ELF-1 (cell line): ENCODE data around the gene SH3RF2.
"Not testable (repeated sequence)": the region's sequence is repeated elsewhere in the genome, so short reads cannot be mapped to it uniquely, and the experiment has no call there.

Experiments
- DNase-seq: peaks from one replicate; pipeline ENCODE4 v3.0.0-alpha.2; 2016; ENCODE audit warnings: low read depth, low spot score

The SH3RF2 gene

GRCh38 chr5:145948047-145948446 lies 11.7 kb downstream of the SH3RF2 start:
- DNase-seq = no peak

GRCh38 chr5:145948921-145949320 lies 12.5 kb downstream of the SH3RF2 start:
- no peak for DNase-seq

- no peak for DNase-seq
These were observed 13.1 kb downstream of the SH3RF2 start for GRCh38 chr5:145949474-145949873.

GRCh38 chr5:145951071-145951470 lies 14.7 kb downstream of the SH3RF2 start:
- DNase-seq = no peak

- no peak for DNase-seq
These were observed 16.8 kb downstream of the SH3RF2 start for GRCh38 chr5:145953202-145953601.

GRCh38 chr5:145954140-145954539 lies 17.8 kb downstream of the SH3RF2 start:
- DNase-seq = not testable (repeated sequence)

- DNase-seq = no peak
These were observed 21.0 kb downstream of the SH3RF2 start for GRCh38 chr5:145957388-145957787.

- no peak for DNase-seq
These were observed 22.1 kb downstream of the SH3RF2 start for GRCh38 chr5:145958436-145958835.

GRCh38 chr5:145960166-145960565 lies 23.8 kb downstream of the SH3RF2 start:
- DNase-seq = no peak

- DNase-seq = no peak
These were observed 24.6 kb downstream of the SH3RF2 start for GRCh38 chr5:145960848-145961600.

GRCh38 chr5:145962001-145962400 lies 25.6 kb downstream of the SH3RF2 start:
- no peak for DNase-seq

GRCh38 chr5:145964008-145964407 lies 27.6 kb downstream of the SH3RF2 start:
- not testable (repeated sequence) for DNase-seq

- no peak for DNase-seq
These were observed 29.4 kb downstream of the SH3RF2 start for GRCh38 chr5:145965804-145966203.

- no peak for DNase-seq
These were observed 30.9 kb downstream of the SH3RF2 start for GRCh38 chr5:145967296-145967695.

- no peak for DNase-seq
These were observed 32.8 kb downstream of the SH3RF2 start for GRCh38 chr5:145968970-145969713.

GRCh38 chr5:145969714-145970092 lies 33.3 kb downstream of the SH3RF2 start:
- no peak for DNase-seq

- no peak for DNase-seq
These were observed 34.7 kb downstream of the SH3RF2 start for GRCh38 chr5:145971108-145971507.

- DNase-seq = no peak
These were observed 35.3 kb downstream of the SH3RF2 start for GRCh38 chr5:145971701-145972100.

- no peak for DNase-seq
These were observed 38.6 kb downstream of the SH3RF2 start for GRCh38 chr5:145975001-145975360.

- DNase-seq = no peak
These were observed 39.1 kb downstream of the SH3RF2 start for GRCh38 chr5:145975361-145976066.

- no peak for DNase-seq
These were observed 40.2 kb downstream of the SH3RF2 start for GRCh38 chr5:145976431-145977155.

GRCh38 chr5:145978171-145978570 lies 41.8 kb downstream of the SH3RF2 start:
- no peak for DNase-seq
